Superior temporal gyrus (tissue), 1 donor: Measurements from ENCODE around the gene SPINK2.

Experiments used
- DNase-seq: peaks from one replicate; pipeline ENCODE4 v3.0.0-alpha.2; 2016; ENCODE audit errors: extremely low spot score

SPINK2 gene, protein sequence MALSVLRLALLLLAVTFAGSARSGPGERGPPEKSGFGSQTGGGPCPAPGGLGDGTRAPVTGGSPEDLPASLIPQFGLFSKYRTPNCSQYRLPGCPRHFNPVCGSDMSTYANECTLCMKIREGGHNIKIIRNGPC

DNA sequence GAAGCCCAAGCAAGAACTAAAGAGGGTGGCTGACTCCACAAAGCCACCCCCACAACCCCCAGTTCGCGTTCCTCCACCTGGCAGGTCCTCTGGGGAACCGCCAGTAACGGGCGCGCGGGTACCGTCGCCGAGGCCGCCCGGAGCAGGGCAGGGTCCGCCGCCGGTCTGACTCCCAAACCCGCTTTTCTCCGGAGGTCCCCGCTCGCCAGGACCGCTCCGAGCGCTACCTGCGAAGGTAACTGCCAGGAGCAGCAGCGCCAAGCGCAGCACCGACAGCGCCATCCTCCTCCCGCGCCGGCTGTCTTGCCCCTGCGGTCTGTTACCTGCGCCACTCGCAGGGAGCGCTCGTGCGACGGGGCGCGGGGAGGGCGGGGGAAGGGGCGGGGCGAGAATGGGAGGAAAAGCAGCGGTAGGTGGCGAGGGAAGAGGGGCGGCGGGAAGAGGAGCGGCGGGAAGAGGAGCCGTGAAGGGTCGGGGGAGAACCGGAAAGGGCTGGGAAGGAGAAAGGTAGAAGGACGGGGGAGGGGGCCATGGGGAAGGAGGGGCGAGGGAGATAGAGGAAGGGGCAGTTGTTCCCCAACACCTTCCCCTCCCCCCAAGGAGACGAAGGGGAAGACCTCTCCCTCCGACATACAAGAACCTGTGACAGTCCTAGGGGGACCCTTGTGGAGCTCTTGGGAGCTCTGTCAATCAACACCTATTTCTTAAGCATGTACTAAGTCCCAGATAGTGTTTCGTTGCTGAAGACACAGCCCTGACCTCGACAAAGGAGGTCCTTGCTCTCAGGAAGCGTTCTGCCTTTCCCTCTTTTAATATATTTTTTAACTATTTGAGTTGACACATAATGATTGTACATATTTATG lies at the start of gene SPINK2:
TSS of gene SPINK2 (minus strand) at position 321 of the 863 bp plus-strand sequence. CDS start at position 282, 39 bp downstream.
- DNase-seq: no peak

DNA sequence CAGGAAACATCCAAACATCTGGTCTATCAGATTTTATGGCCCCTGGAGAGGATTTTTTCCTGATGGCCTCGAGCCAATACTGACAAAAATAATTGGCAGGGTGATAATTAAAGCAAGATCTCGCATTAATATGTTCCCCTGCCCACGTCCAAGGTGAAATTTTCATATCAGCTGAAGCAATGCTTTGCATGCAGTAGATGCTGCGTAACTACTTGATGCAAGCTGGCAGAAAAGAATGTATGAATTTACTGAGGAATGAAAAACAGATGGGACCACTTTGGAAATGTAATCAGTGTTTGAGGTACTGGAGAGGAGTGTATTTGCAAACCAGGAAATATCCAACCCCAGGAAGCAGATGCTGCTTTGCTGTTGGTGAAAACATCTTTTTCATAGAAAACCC lies 49.4 kb upstream of the SPINK2 start:
- no peak for DNase-seq

DNA sequence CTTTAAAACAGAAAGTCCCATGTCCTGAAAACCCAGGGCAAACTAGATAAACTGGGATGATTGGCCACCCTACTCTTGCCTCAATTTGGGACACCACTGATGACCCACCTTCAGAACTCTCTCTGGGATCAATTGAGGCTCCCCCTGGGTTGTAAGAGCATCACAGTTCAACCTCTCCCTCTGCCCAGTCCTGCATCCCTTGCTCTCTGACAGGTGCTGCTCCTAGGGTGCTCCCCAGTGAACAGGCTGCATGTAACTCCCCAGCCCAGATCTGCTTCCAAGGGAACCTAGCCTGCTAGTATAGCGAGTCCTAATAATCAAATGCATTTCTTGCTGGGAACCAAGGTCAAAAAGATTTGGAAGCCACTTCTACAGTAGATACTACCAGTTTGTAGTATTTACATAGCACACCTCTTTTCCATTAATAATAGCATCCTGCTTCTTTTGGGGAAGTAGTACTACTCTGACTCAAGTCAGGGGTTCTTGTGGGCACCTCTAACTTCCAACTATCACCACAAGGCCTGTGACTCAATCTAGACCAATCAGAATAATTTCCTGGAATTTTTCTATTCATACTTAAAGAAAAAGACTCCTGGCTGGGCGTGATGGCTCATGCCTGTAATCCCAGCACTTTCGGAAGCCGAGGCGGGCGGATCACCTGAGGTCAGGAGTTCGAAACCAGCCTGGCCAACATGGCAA lies 42.1 kb upstream of the SPINK2 start:
- DNase-seq: no peak

DNA sequence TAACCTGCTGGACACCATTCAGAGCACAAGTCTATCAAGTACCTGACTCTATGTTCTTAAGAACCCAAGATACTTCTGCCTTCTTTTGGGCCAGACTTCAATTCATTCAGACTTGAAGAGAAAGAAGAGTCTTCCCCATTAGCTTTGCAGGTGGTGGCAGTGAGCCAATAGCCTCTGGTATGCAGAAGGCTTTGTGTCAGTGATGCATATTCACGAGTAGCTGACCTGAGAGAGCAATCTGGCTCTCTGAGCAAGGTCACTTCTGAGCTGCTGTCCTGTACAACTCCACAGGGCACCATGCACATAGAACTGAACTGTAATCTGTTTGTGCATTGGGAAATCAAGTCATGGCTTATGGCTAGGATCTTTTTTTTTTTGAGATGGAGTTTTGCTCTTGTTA lies 39.9 kb upstream of the SPINK2 start:
- no peak for DNase-seq

DNA sequence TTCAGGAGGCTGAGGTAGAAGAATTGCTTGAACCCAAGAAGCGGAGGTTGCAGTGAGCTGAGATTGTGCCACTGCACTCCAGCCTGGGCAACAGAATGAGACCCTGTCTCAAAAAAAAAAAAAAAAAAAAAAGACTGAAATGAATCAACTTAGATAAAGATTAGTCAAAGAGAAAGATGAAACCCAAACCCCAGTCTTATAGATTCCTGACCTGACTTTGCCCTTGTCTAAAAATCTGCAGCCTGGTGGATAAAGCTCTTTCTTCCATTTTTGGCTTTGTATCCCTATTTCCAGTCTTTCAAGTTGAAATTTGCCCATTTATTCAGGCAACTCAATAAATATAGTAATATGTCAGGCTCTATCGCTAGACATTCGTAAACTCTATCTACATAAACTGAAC lies 39.3 kb upstream of the SPINK2 start:
- no peak for DNase-seq

DNA sequence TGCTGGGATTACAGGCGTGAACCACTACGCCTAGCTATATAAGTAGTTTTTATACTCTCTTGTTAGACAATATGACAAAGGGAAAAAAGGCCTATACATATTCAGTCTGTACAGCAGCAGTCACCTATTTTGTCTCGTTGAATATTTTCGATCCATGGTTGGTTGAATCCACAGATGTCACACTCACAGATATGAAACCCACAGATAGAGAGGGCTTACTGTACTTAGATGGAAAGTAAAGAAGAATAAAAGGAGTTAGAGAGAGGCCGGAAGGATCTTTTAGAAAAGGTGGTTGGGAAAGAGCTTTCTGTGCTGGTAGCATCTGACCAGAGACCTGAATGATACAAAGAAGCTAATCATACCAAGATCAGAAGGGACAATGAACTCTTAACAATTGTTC lies 38.3 kb upstream of the SPINK2 start:
- no peak for DNase-seq

DNA sequence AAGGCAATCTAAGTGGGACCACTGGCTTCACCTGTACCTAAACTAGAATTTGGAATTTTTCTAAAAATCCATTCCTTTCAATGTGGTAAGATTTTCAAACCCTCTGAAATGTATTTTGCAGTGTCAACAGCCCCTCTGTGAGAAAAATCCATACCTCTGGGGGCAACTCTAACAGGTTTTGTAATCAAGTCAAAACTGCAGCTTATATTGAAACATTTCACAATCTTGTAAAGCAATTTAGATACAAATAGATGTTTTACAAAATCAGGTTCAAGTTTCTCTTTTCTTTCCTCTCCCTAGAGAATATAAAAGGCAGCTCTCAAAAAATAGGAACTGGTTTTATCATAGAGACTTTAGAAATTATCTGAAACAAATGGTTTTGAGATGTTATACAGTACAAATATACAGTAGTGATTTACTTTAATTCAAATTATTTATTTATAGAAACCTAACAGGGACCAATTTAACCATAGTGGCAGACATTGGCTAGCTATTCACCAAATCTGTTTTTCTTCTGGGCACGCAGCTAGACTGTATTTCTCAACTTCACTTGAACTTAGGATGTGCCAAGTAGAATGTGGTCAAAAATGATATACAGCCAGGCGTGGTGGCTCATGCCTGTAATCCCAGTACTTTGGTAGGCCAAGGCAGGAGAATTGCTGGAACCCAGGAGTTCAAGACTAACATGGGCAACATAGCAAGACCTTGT lies 36.3 kb upstream of the SPINK2 start:
- no peak for DNase-seq

DNA sequence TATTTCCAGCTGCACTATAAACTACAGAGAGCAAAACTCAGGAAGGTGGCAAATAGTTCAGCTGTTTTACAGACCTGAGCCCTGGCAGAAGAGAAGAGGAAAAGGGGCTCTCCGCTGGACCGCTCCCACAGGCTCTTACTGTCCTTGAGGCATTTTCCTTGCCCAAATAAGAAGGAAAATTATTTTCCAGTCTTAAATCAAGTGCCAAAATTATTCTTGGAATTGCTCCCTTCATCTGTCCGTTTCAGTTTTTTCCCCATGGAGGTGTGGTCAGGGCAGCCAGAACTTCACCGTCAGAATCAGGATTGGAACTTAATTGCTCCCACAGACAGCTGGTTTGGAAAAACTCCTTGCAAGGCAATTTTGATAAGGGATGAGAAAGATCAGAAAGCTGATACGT lies 35.2 kb upstream of the SPINK2 start:
- DNase-seq: no peak

DNA sequence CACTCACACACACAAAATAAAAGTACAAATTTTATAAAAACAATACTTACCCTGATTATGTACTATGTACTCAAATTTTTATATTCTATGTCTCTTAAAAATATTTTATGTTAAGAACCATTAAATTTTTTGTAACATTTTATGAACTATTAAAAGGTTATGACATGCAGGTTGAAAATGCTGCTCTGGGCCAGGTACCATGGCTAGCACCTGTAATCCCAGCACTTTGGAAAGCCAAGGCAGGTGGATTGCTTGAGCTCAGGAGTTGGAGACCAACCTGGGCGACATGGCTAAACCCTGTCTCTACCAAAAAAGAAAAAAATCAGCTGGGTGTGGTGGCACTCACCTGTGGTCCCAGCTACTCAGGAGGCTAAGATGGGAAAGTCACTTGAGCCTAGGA lies 29.4 kb upstream of the SPINK2 start:
- no peak for DNase-seq

DNA sequence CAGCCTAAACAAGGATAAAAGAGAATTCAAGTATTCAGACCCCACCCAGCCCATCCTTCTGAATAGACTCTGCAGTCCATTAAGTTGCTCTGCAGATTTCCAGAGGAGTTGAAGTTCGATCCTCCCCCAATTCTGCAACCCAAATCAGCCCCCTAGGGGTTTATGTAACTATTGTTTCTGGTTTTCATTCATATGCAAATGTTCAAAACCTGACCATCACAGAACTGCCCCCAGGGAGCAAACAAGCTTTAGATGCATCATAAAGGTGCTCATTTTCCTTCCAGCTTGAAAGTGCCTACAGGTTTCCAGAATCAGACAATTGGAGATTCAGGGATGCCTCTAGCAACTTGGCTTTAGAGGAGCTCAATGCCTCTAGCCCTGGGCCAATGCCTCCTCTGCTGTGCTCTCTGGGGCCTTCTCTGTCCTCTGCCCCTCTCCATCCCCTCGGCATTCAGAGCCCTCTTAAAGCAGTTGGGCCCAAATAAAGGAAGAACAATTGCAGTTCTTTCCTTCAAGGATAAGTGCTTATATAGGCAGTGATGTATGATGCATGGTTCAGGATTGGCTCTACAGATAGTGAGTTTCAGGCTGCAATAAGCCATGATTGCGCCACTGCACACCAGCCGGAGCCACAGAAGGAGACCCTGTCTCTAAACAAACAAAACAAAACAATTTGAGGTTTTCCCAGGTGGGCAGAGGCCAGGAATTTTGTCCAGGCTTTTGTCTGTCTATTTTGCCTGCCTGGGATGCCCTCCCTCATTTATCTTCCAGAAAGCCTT lies 23.5 kb upstream of the SPINK2 start:
- no peak for DNase-seq

DNA sequence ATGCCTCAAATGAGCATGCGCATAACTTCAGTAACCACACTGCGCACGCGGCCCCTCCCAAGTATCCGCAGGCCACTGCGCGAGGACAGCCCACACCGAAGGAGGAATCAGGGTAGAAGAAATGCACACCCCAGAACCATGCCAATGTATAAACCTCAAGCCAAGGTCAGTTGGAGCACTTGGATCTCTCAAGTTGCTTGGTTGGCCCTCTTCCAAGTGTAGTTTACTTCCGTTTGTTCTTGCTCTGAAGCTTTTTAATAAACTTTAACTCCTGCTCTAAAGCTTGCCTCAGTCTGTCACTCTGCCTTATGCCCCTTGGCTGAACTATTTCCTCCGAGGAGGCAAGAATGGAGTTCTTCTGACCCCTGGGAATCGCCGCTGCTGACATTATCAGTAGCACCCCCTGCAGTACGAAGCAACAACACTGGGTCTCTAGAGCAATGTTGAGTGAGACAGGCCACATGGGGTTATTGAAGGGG lies 22.0 kb upstream of the SPINK2 start:
- no peak for DNase-seq

DNA sequence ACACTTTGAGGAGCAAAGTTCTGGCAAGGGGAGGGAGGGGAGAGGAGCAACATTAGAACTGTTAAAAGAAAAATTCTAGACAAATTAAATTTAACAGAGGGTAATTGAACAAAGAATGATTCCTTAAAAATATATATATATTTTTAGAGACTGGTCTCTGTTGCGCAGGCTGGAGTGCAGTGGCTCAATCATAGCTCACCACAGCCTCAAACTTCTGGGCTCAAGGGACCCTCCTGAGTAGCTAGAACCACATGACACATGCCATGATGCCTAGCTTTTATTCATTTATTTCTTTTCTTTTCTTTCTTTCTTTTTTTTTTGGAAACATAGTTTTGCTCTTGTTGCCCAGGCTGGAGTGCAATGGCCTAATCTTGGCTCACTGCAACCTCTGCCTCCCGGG lies 19.1 kb upstream of the SPINK2 start:
- no peak for DNase-seq

DNA sequence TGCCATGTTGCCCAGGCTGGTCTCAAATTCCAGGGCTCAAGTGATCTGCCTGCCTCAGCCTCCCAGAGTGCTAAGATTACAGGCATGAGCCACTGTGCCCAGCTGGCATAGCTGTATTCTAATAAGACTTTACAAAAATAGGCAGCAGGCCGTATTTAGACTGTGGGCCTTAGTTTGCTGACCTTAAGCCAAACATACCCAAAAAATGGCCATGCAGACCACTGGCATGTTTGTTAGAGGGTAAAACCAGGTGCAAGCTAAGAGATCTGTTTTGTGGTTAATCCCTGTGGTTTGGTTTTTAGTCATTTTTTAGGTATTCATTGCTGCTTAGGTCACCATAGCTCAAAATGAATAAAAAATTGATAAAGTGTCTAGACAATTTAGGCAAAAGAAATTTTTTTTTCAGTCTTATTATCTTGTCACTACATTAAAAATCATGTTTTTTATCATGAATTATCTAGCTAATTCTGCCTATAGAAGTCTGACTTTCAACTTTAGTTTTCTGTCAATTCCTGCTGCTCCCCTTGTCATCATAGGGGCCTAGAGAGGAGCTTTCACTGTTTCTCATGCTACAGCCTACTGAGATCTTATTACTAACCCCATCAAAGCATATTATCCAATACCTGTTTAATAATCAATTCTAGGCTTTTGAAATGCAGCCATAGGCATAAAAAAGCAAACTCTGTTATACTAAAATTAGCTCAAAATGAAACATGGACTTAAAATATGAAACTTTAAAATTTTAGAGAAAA lies 7.5 kb upstream of the SPINK2 start:
- DNase-seq: no peak

DNA sequence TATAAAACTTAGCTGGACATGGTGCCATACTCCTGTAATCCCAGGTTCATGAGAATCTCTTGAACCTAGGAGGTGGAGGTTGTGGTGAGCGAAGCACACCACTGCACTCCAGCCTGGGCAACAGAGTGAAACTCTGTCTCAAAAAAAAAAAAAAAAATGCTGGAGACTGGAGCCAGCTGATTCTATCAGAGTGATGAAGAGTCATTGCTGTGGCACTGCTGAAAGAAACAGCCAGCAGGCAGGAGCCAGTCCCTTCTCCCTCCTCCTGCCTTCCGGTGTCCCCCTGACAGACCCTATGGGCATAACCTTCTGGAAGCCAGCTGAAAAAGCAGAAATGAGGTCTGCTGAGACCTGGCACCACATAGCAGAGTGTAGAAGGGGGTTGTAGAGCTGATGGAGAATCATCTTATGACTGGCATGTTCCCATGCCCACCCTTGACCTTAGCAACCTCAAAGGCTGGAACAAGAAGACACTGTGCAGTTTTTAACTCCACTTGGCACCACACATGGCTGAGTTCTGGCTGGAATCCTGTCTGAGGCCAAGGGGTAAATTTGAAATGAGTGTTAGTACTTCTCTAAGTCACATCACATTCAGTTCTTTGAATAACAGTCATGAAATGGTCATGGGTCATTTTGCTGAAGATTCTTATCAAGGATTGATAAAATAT lies 2.6 kb upstream of the SPINK2 start:
- DNase-seq: no peak

DNA sequence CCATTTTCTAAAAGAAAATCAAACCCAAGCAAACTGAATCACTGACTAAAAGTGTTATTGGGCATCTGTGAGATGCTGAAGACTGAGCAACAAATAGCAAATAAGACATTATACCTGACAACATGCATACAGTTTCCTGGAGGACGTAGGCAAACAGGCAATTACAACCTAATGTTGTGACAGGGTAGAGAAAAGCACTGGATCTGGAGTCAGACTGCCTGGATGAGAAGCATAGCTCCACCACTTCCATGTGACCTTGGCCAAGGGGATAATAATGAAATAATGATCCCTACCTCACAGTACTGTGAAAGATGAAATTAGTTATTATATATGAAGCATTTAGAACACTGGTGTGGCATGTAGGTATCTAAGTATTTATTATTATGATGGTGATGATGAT lies 2.7 kb downstream of the SPINK2 start:
- DNase-seq: no peak

DNA sequence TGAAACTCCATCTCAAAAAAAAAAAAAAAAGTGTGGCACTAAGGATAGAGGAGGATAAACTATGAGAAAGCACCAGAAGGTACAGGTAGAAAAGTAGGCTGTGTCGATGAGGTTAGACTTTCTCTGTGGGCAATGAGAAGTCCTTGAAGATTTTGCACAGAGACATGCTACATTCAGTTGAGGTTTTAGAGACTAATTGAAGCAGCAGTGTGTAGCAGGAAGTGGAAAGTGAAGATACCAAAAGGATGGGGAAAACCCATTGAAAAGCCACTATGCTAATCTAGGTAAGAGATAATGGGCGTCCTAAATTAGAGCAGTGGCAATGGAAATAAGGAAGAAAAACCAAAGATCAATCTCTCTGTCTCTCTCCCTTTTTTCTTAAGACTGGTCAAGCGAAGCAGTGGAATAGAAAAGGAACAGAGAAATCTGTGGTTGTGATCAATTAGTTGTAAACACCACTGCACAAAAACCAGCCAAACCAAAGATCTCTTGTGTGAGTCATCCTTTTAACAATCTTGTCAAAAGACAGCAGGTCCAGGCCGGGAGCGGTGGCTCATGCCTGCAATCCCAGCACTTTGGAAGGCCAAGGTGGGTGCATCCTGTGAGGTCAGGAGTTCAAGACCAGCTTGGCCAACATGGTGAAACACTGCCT lies 3.5 kb downstream of the SPINK2 start:
- no peak for DNase-seq

DNA sequence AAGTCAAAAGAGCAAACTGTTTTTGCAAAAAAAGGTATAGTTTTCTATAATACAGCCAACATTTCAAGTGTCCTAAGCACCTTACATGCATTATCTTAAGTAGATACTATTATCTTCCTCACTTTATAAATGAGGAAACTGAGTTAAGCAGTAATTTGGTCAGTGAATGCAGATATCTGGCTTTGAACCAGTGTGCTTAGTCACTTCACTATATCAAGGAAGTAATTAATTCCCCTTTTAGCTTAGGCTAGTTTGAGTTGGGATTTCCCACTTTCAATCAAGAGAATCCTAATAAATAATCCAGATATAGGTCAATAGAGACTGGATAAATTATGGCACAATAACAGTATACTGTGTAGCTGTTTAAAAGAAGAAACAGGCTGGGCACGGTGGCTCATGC lies 14.8 kb downstream of the SPINK2 start:
- DNase-seq: no peak

DNA sequence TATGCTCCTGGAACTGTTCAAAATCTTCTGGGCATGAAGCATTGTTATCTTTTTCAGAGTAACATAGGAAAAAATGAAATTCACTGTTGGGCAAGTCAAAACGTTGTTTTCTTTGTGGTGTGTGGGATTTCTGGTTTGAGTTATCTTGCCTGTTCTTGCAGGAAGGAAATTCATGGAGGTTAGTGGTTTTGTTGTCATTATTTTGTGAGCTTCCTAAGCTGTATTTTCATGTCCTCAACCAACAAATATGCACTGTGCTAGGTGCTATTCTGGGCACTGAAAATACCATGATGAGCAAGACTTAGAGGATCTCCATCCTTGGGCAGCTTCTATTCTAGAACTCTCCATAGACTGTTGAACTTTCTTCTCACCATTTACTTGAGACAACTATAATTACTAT lies 16.9 kb downstream of the SPINK2 start:
- no peak for DNase-seq

DNA sequence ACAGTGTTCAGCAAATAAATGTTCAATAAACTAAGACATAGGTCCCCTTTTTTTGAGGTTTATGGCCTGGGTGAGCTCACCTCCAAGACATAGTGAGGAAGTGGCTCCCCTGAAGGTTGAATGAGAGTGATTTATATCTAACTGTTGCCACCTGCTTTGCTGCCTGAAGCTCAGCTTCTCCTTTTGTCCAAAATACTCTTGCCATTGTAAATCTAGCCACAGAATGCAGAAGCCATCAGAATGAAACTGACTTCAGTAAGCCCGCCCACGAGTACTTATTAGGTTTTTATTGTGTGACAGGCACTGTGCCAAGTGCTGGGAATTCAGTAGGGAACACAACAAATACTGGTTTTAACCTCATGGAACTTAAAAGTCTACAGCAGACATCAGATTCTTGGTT lies 18.0 kb downstream of the SPINK2 start:
- no peak for DNase-seq
